HepG2 (cell line): ENCODE measurements around the gene TOPBP1. TPM values are rescaled to one million over a fixed set of nuclear protein-coding genes. Genes with fewer than 3 reads are reported as not detected.

Experiments
- ATAC-seq: fragments of 200-7000 bp; cut with Tn5 transposase; 3 replicates; pipeline ENCODE4 v1.9.1; 2020; ENCODE audit warnings: mild to moderate bottlenecking, moderate library complexity
- BruUV-seq: library from RNA; stranded (reverse); fragments of 400-500 nt; replicated peaks from 2 replicates; lab custom pipeline; 2021; lab: Mats Ljungman, UMichigan
- CTCF ChIA-PET: fragments of 300-600 bp; formaldehyde crosslinking; extraction: SDS; loops from one replicate; lab custom pipeline; 2021; ENCODE audit warnings: low total read pairs, inconsistent platforms, low intra/inter-chr PET ratio; lab: Yijun Ruan, JAX
- POLR2A ChIA-PET: fragments of 350-600 bp; sonication (Branson Sonifier 250); formaldehyde crosslinking; loops from one replicate; lab custom pipeline; 2020; ENCODE audit warnings: antibody characterized with exemption, inconsistent platforms; lab: Yijun Ruan, JAX
- DNase-seq: peaks from one replicate; pipeline ENCODE4 v3.0.0-alpha.2; 2015; ENCODE audit warnings: low spot score
- FAIRE-seq: peaks from 3 replicates; lab custom pipeline; 2011; peaks lifted over from hg19 to GRCh38; lab: Jason Lieb, UNC
- H2AFZ ChIP-seq: one replicate; pipeline ENCODE4 v1.6.1; 2011; ENCODE audit warnings: low read length, inconsistent platforms
- H3K27ac ChIP-seq: fragments of 300-600 bp; 3 replicates; pipeline ENCODE4 v1.8.0; 2011; ENCODE audit warnings: mixed run types, mild to moderate bottlenecking, mixed read lengths, low read length, inconsistent platforms; ENCODE audit not compliant: insufficient read depth; ENCODE audit errors: extremely low read length
- H3K27me3 ChIP-seq, 2 experiments: fragments of 200-600 bp in 1 of 2; 2 replicates in 1 of 2; 3 replicates in 1 of 2; pipeline versions ENCODE4 v1.6.0 to v1.8.0; 2011; ENCODE audit warnings: low read length in 2 of 2, mild to moderate bottlenecking in 2 of 2, moderate library complexity in 2 of 2, inconsistent platforms in 1 of 2; ENCODE audit not compliant: insufficient read depth in 2 of 2, control insufficient read depth in 1 of 2
- H3K36me3 ChIP-seq, 2 experiments: fragments of 200-600 bp in 1 of 2; replicated peaks in 1 of 2; 2 replicates in 1 of 2; 3 replicates in 1 of 2; pipeline versions ENCODE4 v1.5.1 to v1.8.0; 2011; ENCODE audit warnings: low read length in 2 of 2, inconsistent platforms in 1 of 2; ENCODE audit not compliant: insufficient read depth in 2 of 2, control insufficient read depth in 1 of 2
- H3K4me1 ChIP-seq: 2 replicates; pipeline ENCODE4 v1.5.1; 2012; ENCODE audit warnings: low read length, inconsistent platforms; ENCODE audit not compliant: insufficient read depth
- H3K4me2 ChIP-seq: 2 replicates; pipeline ENCODE4 v1.6.0; 2011; ENCODE audit warnings: low read depth, low read length, inconsistent platforms
- H3K4me3 ChIP-seq, 3 experiments: fragments of 200-600 bp in 1 of 3; sonication (generic), shearing (Covaris generic) in 1 of 3; replicated peaks in 1 of 3; 2 replicates each; pipeline ENCODE4 v1.5.1; 2011 to 2016; ENCODE audit warnings: low read length in 3 of 3, inconsistent platforms in 2 of 3, low read depth in 2 of 3, mild to moderate bottlenecking in 2 of 3, control low read depth in 1 of 3, mixed read lengths in 1 of 3; ENCODE audit not compliant: insufficient read depth in 1 of 3
- H3K79me2 ChIP-seq: one replicate; pipeline ENCODE4 v1.6.1; 2011; ENCODE audit warnings: low read length, inconsistent platforms; ENCODE audit not compliant: insufficient read depth
- H3K9ac ChIP-seq: 2 replicates; pipeline ENCODE4 v1.6.0; 2011; ENCODE audit warnings: mild to moderate bottlenecking, low read depth, low read length, inconsistent platforms; ENCODE audit not compliant: insufficient read depth
- H3K9me3 ChIP-seq: 2 replicates; pipeline ENCODE4 v1.5.1; 2012; ENCODE audit warnings: mild to moderate bottlenecking, low read length
- H4K20me1 ChIP-seq: 2 replicates; pipeline ENCODE4 v1.6.0; 2011; ENCODE audit warnings: inconsistent platforms, mild to moderate bottlenecking, low read length, moderate library complexity; ENCODE audit not compliant: insufficient read depth
- CREM ChIP-seq, 2 experiments: sonication (generic) in 1 of 2; formaldehyde crosslinking in 1 of 2; IDR thresholded peaks; 2 replicates each; pipeline versions ENCODE4 v1.4.0 to v1.6.1; 2016 to 2020; ENCODE audit warnings: antibody characterized with exemption in 1 of 2, mild to moderate bottlenecking in 1 of 2, missing genetic modification reagents in 1 of 2
- MTF1 ChIP-seq: sonication (generic); formaldehyde crosslinking; IDR thresholded peaks from 2 replicates; pipeline ENCODE4 v1.5.0; 2020; ENCODE audit warnings: missing genetic modification reagents
- TEAD2 ChIP-seq: sonication (generic); formaldehyde crosslinking; IDR thresholded peaks from 2 replicates; pipeline ENCODE4 v1.9.0; 2021; ENCODE audit warnings: missing genetic modification reagents
- TEAD3 ChIP-seq: optimal IDR thresholded peaks from 2 replicates; pipeline ENCODE3; 2016; ENCODE audit warnings: borderline replicate concordance
- ZBTB33 ChIP-seq: sonication (generic); formaldehyde crosslinking; IDR thresholded peaks from 2 replicates; pipeline ENCODE4 v1.4.0; 2020; ENCODE audit warnings: missing genetic modification reagents
- ZNF460 ChIP-seq: sonication (generic); formaldehyde crosslinking; IDR thresholded peaks from 2 replicates; pipeline ENCODE4 v1.5.1; 2020; ENCODE audit warnings: missing genetic modification reagents, mild to moderate bottlenecking, borderline replicate concordance
- ZNF674 ChIP-seq: sonication (generic); formaldehyde crosslinking; IDR thresholded peaks from 2 replicates; pipeline ENCODE4 v1.5.0; 2020; ENCODE audit warnings: low read depth, mild to moderate bottlenecking, missing genetic modification reagents
- ZNF772 ChIP-seq: sonication (generic); formaldehyde crosslinking; IDR thresholded peaks from 2 replicates; pipeline ENCODE4 v1.5.0; 2020; ENCODE audit warnings: mild to moderate bottlenecking, missing genetic modification reagents
- ZNF782 ChIP-seq: sonication (generic); formaldehyde crosslinking; IDR thresholded peaks from 2 replicates; pipeline ENCODE4 v1.4.0; 2020; ENCODE audit warnings: missing genetic modification reagents, mild to moderate bottlenecking, borderline replicate concordance
- WGBS: methylation state at CpG from one replicate; pipeline ENCODE4 v1.1.6; 2017; ENCODE audit warnings: low lambda C conversion rate; 5-methylcytosine and 5-hydroxymethylcytosine counted together
- in situ Hi-C: cut with HindIII; loops from 2 replicates; pipeline ENCODE4 v1.10.0; 2017; ENCODE audit warnings: low pct_unique_long_range_greater_than_20kb; ENCODE audit not compliant: extremely low pct_ligation_motif_present
- intact Hi-C: fragments of 100-400 bp; cut with micrococcal nuclease; formaldehyde crosslinking; loops from one replicate; pipeline ENCODE4 v1.10.0; 2022; ENCODE audit not compliant: unreplicated experiment
- polyA plus RNA-seq, 8 experiments: library from polyadenylated mRNA; depleted of rRNA in 3 of 8; stranded (reverse) in 7 of 8; unstranded in 1 of 8; fragments of >200 nt; fragmentation: Illumina TruSeq in 4 of 8; extraction: Trizol in 4 of 8; gene quantifications; 2 replicates each; pipeline versions ENCODE4 v1.2.1 to v1.2.3, GENCODE V29; 2011 to 2016; ENCODE audit warnings: low read depth in 4 of 8, missing spikeins in 1 of 8, mixed read lengths in 1 of 8; ENCODE audit not compliant: insufficient read depth in 1 of 8
- total RNA-seq, 5 experiments: library from RNA; depleted of rRNA; stranded (reverse); fragments of >200 nt; fragmentation: Illumina TruSeq; extraction: Trizol; gene quantifications; 2 replicates each; pipeline ENCODE4 v1.2.3, GENCODE V29; 2016; ENCODE audit warnings: low read depth in 1 of 5
- TF ChIP-seq, protein P1 (sequence below): sonication (generic); formaldehyde crosslinking; IDR thresholded peaks from 2 replicates; pipeline ENCODE4 v1.8.0; 2022; ENCODE audit warnings: missing genetic modification reagents, mild to moderate bottlenecking, moderate library complexity, borderline replicate concordance

The TOPBP1 gene
- total and polyA plus RNA-seq, 2 of the 13 experiments (the other 11 are each of a cell fraction or from before 2014, with no cell fraction given): 24.3 to 42.9 TPM

DNA sequence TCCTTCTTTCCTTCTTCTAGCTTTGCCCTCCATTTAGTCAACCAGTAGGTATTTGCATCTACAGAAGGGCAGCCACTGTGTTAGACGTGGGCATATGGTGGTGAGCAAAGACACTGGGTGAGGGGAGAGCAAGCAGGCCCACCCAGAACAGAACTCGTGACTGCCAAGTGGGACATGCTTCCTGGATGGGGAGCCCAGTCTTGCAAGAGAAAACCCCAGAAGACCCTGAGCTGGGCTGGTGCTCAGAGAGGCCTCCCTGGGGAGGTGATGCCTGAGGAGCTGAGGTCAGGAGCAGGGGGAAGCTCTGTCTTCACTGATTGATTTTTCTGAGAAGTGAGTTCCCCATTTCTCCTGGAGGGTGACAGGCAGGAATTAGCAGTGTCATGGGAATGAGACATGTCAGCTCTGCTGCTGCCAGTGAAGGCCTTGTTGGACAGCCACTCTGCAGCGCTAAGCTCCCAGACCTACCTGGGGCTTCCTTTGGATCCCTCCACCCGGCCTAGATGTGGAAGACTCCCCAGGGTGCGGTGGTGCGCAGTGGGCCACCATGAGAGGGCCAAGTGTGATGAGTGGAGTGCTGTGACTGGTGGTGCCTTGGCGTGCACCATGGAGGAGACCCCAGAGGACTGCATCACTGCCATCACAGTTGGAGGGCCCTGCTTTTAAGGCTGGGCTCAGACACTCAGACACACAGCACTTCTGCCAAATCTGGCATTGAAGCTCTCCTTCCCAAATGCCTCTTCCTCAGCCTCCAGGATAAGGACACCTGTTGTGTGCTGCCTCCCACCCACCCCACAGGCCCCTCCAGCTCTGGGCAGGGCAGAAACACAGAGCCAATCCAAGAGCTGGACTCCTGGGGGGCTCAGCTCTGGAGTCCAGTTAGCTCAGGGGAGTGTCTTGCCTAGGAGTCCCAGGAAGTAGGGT, 40.0 kb upstream of the TOPBP1 start:
- Histone ChIP-seq H3K9ac (no peak overlapping the region), H4K20me1 (no peaks in the 10 kb centered on the region), H3K36me3 (no peaks in the 10 kb centered on the region), H3K4me3 (no peak overlapping the region), H3K27me3 (no peaks in the 10 kb centered on the region), H3K79me2 (no peaks in the 10 kb centered on the region), H3K27ac (no peak overlapping the region), H3K4me1 (peaks cover 29% of the 10 kb centered on the region), H2AFZ (no peak overlapping the region), H3K4me2 (no peak overlapping the region), H3K9me3 (no peaks in the 10 kb centered on the region)
- TF ChIP-seq ZNF460 (CRISPR knock-in tag) (no peak), ZNF772 (CRISPR knock-in tag) (no peak), CREM (IDR thresholded peaks at IDR 0.05) (no peak), CREM (CRISPR knock-in tag; IDR thresholded peaks at IDR 0.05) (no peak), ZBTB33 (CRISPR knock-in tag) (no peak), MTF1 (CRISPR knock-in tag) (no peak), TEAD3 (CRISPR knock-in tag) (no peak), ZNF782 (CRISPR knock-in tag) (no peak), ZNF674 (CRISPR knock-in tag) (no peak), TEAD2 (CRISPR knock-in tag) (no peak)
- TF ChIP-seq, protein P1, sequence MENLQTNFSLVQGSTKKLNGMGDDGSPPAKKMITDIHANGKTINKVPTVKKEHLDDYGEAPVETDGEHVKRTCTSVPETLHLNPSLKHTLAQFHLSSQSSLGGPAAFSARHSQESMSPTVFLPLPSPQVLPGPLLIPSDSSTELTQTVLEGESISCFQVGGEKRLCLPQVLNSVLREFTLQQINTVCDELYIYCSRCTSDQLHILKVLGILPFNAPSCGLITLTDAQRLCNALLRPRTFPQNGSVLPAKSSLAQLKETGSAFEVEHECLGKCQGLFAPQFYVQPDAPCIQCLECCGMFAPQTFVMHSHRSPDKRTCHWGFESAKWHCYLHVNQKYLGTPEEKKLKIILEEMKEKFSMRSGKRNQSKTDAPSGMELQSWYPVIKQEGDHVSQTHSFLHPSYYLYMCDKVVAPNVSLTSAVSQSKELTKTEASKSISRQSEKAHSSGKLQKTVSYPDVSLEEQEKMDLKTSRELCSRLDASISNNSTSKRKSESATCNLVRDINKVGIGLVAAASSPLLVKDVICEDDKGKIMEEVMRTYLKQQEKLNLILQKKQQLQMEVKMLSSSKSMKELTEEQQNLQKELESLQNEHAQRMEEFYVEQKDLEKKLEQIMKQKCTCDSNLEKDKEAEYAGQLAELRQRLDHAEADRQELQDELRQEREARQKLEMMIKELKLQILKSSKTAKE: no peak
- WGBS: 39% methylated on average over 2 of the region's 7 CpGs
- ATAC-seq (no peak), FAIRE-seq (no peak), DNase-seq (no peak)
- intact Hi-C loops: no loop called here
- BruUV-seq: no TSS peak
- CTCF ChIA-PET: no interaction called here
- in situ Hi-C loops: no loop called here
- POLR2A ChIA-PET: interaction anchor here (1.2 to 2.2 kb wide), 2 partner anchors 30 to 41 kb away, joined by 4 to 5 read pairs; no protein-coding TSS in a partner anchor
